H1 (cell line): ENCODE measurements around the gene MORF4L1. TPM values are rescaled to one million over a fixed set of nuclear protein-coding genes. Genes with fewer than 3 reads are reported as not detected.
"Not testable (repeated sequence)": the region's sequence is repeated elsewhere in the genome, so short reads cannot be mapped to it uniquely, and the experiment has no call there.

ENCODE experiments used
- CTCF ChIA-PET: fragments of 300-600 bp; sonication (Branson Sonifier 250); formaldehyde crosslinking; loops from one replicate; lab custom pipeline; 2021; ENCODE audit not compliant: partially characterized antibody; lab: Charles Lee
- POLR2A ChIA-PET: fragments of 300-600 bp; sonication (Branson Sonifier 250); formaldehyde crosslinking; loops from one replicate; lab custom pipeline; 2021; ENCODE audit warnings: inconsistent platforms; ENCODE audit not compliant: partially characterized antibody; lab: Charles Lee
- DNase-seq, 2 experiments: peaks; one replicate each; pipeline versions ENCODE4 v3.0.0 to v3.0.0-alpha.2; 2010 to 2022; ENCODE audit warnings: low spot score in 2 of 2, low read depth in 1 of 2, mixed read lengths in 1 of 2
- FAIRE-seq: peaks from 2 replicates; lab custom pipeline; 2011; peaks lifted over from hg19 to GRCh38; lab: Jason Lieb, UNC
- H2AFZ ChIP-seq: 2 replicates; pipeline ENCODE4 v1.8.1; 2012; ENCODE audit warnings: low read length, inconsistent platforms
- H2AK5ac ChIP-seq: 2 replicates; pipeline ENCODE4 v1.6.1; 2013; ENCODE audit warnings: low read depth, low read length
- H2BK120ac ChIP-seq: replicated peaks from 2 replicates; pipeline ENCODE3; 2013; ENCODE audit warnings: low read depth, low read length, inconsistent platforms
- H2BK12ac ChIP-seq: 2 replicates; pipeline ENCODE4 v1.6.1; 2013; ENCODE audit warnings: low read depth, low read length
- H2BK15ac ChIP-seq: 2 replicates; pipeline ENCODE4 v1.6.1; 2013; ENCODE audit warnings: low read length
- H2BK20ac ChIP-seq: 2 replicates; pipeline ENCODE4 v1.6.1; 2013; ENCODE audit warnings: low read length
- H2BK5ac ChIP-seq: 2 replicates; pipeline ENCODE4 v1.6.1; 2013; ENCODE audit warnings: low read depth, low read length
- H3K14ac ChIP-seq: 2 replicates; pipeline ENCODE4 v1.6.1; 2013; ENCODE audit warnings: inconsistent platforms; ENCODE audit not compliant: insufficient read length
- H3K18ac ChIP-seq: 2 replicates; pipeline ENCODE4 v1.6.1; 2013; ENCODE audit warnings: low read length; ENCODE audit errors: extremely low read depth
- H3K23ac ChIP-seq: 2 replicates; pipeline ENCODE4 v1.6.1; 2013; ENCODE audit warnings: inconsistent platforms; ENCODE audit not compliant: insufficient read length
- H3K23me2 ChIP-seq: 2 replicates; pipeline ENCODE4 v1.6.1; 2013; ENCODE audit warnings: low read depth, low read length
- H3K27ac ChIP-seq: 2 replicates; pipeline ENCODE4 v1.6.1; 2011; ENCODE audit warnings: low read depth, low read length, inconsistent platforms
- H3K27me3 ChIP-seq, 4 experiments: replicated peaks in 1 of 4; 1 replicate in 1 of 4; 2 replicates in 3 of 4; pipeline versions ENCODE4 v1.6.1 to v1.8.1; 2011 to 2013; ENCODE audit warnings: low read length in 3 of 4, mild to moderate bottlenecking in 3 of 4, inconsistent platforms in 2 of 4, mixed read lengths in 2 of 4, moderate library complexity in 1 of 4; ENCODE audit not compliant: control insufficient read depth in 3 of 4, insufficient read depth in 3 of 4; ENCODE audit errors: extremely low read depth in 1 of 4
- H3K36me3 ChIP-seq, 4 experiments: 2 replicates each; pipeline versions ENCODE4 v1.6.1 to v1.8.1; 2011 to 2013; ENCODE audit warnings: mild to moderate bottlenecking in 4 of 4, low read length in 3 of 4, moderate library complexity in 2 of 4, control low read depth in 1 of 4, inconsistent platforms in 1 of 4; ENCODE audit not compliant: insufficient read depth in 4 of 4, control insufficient read depth in 2 of 4
- H3K4ac ChIP-seq: replicated peaks from 2 replicates; pipeline ENCODE3; 2013; ENCODE audit warnings: low read length, low read depth, mixed read lengths, inconsistent platforms; ENCODE audit not compliant: insufficient read length
- H3K4me1 ChIP-seq, 4 experiments: replicated peaks in 1 of 4; 1 replicate in 1 of 4; 2 replicates in 3 of 4; pipeline versions ENCODE4 v1.6.1 to v1.8.1; 2011 to 2013; ENCODE audit warnings: low read length in 3 of 4, inconsistent platforms in 2 of 4, mixed read lengths in 1 of 4; ENCODE audit not compliant: insufficient read depth in 4 of 4, control insufficient read depth in 3 of 4
- H3K4me2 ChIP-seq, 2 experiments: 2 replicates each; pipeline versions ENCODE4 v1.6.1 to v1.8.1; 2011 to 2013; ENCODE audit warnings: low read depth in 2 of 2, low read length in 2 of 2, control low read depth in 1 of 2, inconsistent platforms in 1 of 2, mild to moderate bottlenecking in 1 of 2; ENCODE audit not compliant: insufficient read depth in 1 of 2
- H3K4me3 ChIP-seq, 4 experiments: fragments of 200-600, 300-600 bp in 1 of 4; sonication (generic), shearing (Covaris generic), sonication (Bioruptor Twin) in 1 of 4; 2 replicates each; pipeline versions ENCODE4 v1.5.1 to v1.8.1; 2011 to 2016; ENCODE audit warnings: low read length in 4 of 4, low read depth in 3 of 4, control low read depth in 2 of 4, inconsistent platforms in 2 of 4, mild to moderate bottlenecking in 2 of 4, mixed read lengths in 1 of 4, moderate library complexity in 1 of 4; ENCODE audit not compliant: insufficient read depth in 2 of 4; ENCODE audit errors: extremely low read depth in 1 of 4
- H3K56ac ChIP-seq: replicated peaks from 2 replicates; pipeline ENCODE3; 2013; ENCODE audit warnings: low read depth, mild to moderate bottlenecking, mixed read lengths, low read length, inconsistent platforms; ENCODE audit not compliant: insufficient read length
- H3K79me1 ChIP-seq: 2 replicates; pipeline ENCODE4 v1.6.1; 2013; ENCODE audit warnings: low read depth, low read length, control low read depth
- H3K79me2 ChIP-seq, 2 experiments: 2 replicates each; pipeline versions ENCODE4 v1.6.1 to v1.8.1; 2012 to 2013; ENCODE audit warnings: low read length in 2 of 2, mild to moderate bottlenecking in 2 of 2, inconsistent platforms in 1 of 2; ENCODE audit not compliant: insufficient read depth in 2 of 2, control insufficient read depth in 1 of 2
- H3K9ac ChIP-seq, 4 experiments: replicated peaks in 1 of 4; 1 replicate in 1 of 4; 2 replicates in 3 of 4; pipeline versions ENCODE4 v1.6.1 to v1.8.1; 2011 to 2013; ENCODE audit warnings: low read depth in 3 of 4, low read length in 3 of 4, control low read depth in 2 of 4, mild to moderate bottlenecking in 2 of 4, moderate library complexity in 2 of 4, inconsistent platforms in 1 of 4; ENCODE audit errors: extremely low read depth in 1 of 4
- H3K9me3 ChIP-seq, 2 experiments: 2 replicates each; pipeline versions ENCODE4 v1.6.1 to v1.8.1; 2012 to 2013; ENCODE audit warnings: mild to moderate bottlenecking in 2 of 2, moderate library complexity in 2 of 2, control low read depth in 1 of 2, inconsistent platforms in 1 of 2, low read depth in 1 of 2, low read length in 1 of 2, mixed read lengths in 1 of 2; ENCODE audit not compliant: insufficient read depth in 2 of 2
- H4K20me1 ChIP-seq, 2 experiments: replicated peaks in 1 of 2; 2 replicates each; pipeline versions ENCODE3 to v1.8.1; 2011 to 2013; ENCODE audit warnings: inconsistent platforms in 2 of 2, low read length in 2 of 2, mild to moderate bottlenecking in 1 of 2; ENCODE audit not compliant: insufficient read depth in 2 of 2, control insufficient read depth in 1 of 2
- H4K5ac ChIP-seq: 2 replicates; pipeline ENCODE4 v1.6.1; 2013; ENCODE audit warnings: low read length, low read depth, mixed read lengths, inconsistent platforms; ENCODE audit not compliant: insufficient read length
- H4K8ac ChIP-seq: 2 replicates; pipeline ENCODE4 v1.8.0; 2013; ENCODE audit warnings: mild to moderate bottlenecking, moderate library complexity, low read length, inconsistent platforms; ENCODE audit not compliant: insufficient read depth; ENCODE audit errors: extremely low read depth
- H4K91ac ChIP-seq: replicated peaks from 2 replicates; pipeline ENCODE3; 2013; ENCODE audit warnings: low read length, mixed read lengths, inconsistent platforms; ENCODE audit not compliant: insufficient read length
- WGBS, 2 experiments: shearing (Covaris generic) in 1 of 2; methylation state at CpG; one replicate each; pipeline versions ENCODE4 v1.1.6 to v1.1.7; 2013 to 2015; ENCODE audit warnings: low lambda C conversion rate in 2 of 2, mixed read lengths in 2 of 2, inconsistent platforms in 1 of 2, low coverage in 1 of 2, missing lambda C conversion rate in 1 of 2; ENCODE audit not compliant: insufficient replicate concordance in 2 of 2, insufficient coverage in 1 of 2, insufficient read length in 1 of 2; ENCODE audit errors: extremely low coverage in 1 of 2, missing lambda C conversion rate in 1 of 2; 5-methylcytosine and 5-hydroxymethylcytosine counted together
- polyA plus RNA-seq, 7 experiments: library from polyadenylated mRNA; depleted of rRNA in 3 of 7; stranded (reverse) in 5 of 7; unstranded in 2 of 7; fragments of >200 nt in 5 of 7; fragments of 200-250 nt in 2 of 7; gene quantifications; 1 replicate in 5 of 7; 2 replicates in 1 of 7; 4 replicates in 1 of 7; pipeline versions ENCODE4 v1.2.1 to v1.2.3, GENCODE V29; 2011 to 2013; ENCODE audit warnings: missing spikeins in 2 of 7, mixed read lengths in 2 of 7
- total RNA-seq: library from RNA; stranded (reverse); fragmentation: NEBNext Ultra II Directional; extraction: Animal tissue kit (Norgen Biotek cat#: 25700); gene quantifications from 2 replicates; pipeline ENCODE4 v1.2.1, GENCODE V29; 2021

The MORF4L1 gene
- total and polyA plus RNA-seq, 2 of the 8 experiments (the other 6 are each of a cell fraction or from before 2014, with no cell fraction given): 260 to 533 TPM

GRCh38 chr15:78871483-78872127, 1.1 kb upstream of the MORF4L1 start:
- H3K56ac ChIP-seq, H3K23me2 ChIP-seq, H4K5ac ChIP-seq, H2AFZ ChIP-seq, H2BK20ac ChIP-seq, H3K79me1 ChIP-seq, H3K36me3 ChIP-seq, H3K14ac ChIP-seq, H4K91ac ChIP-seq, H3K9me3 ChIP-seq, DNase-seq, H2BK120ac ChIP-seq, H2AK5ac ChIP-seq, H2BK15ac ChIP-seq, H3K23ac ChIP-seq, H3K18ac ChIP-seq, H3K4ac ChIP-seq, FAIRE-seq, H3K4me1 ChIP-seq, H3K27me3 ChIP-seq, H4K8ac ChIP-seq: not testable (repeated sequence)
- Histone ChIP-seq H3K4me2 (peak overlapping the region; percentile 78 to 87), H3K79me2 (peaks cover 29 to 35% of the 10 kb centered on the region in 2 experiments), H4K20me1 (peaks cover 14 to 23% of the 10 kb centered on the region in 2 experiments), H2BK5ac (peak overlapping the region; percentile 90), H3K9ac (peak overlapping the region in 1 of 4 experiments; percentile 72; a peak in 2 of 7 replicates), H3K27ac (peak overlapping the region; percentile 90), H2BK12ac (peak overlapping the region; percentile 4; the same call in 1 of the 2 replicates), H3K4me3 (peak overlapping the region; percentile 70 to 98 (median 71); a peak in 6 of 8 replicates)
- WGBS, 2 experiments: 84% methylated on average over 22 of the region's 24 CpGs; no CpG with 5 or more reads in 1 of the 2 experiments
- POLR2A ChIA-PET: interaction anchor here (0.6 to 5.4 kb wide), 13 partner anchors 9 to 603 kb away, joined by 3 to 59 read pairs (median 6); partner anchors contain the start of genes ADAMTS7 and CTSH
- CTCF ChIA-PET: interaction anchor here (0.7 to 4.2 kb wide), 6 partner anchors 11 to 160 kb away, joined by 3 to 21 read pairs (median 4); partner anchors contain the start of gene ADAMTS7
